GM23338 (cell line): Measurements from ENCODE around the gene RILP.

Experiments used
- EZH2phosphoT487 ChIP-seq: fragments of 200-600 bp; sonication (generic); IDR thresholded peaks from one replicate; pipeline ENCODE4 v1.8.1; 2018; ENCODE audit warnings: antibody characterized with exemption; ENCODE audit not compliant: unreplicated experiment
- TF ChIP-seq, protein P1 (sequence below): IDR thresholded peaks from one replicate; pipeline ENCODE4 v1.6.1; 2018; ENCODE audit warnings: antibody characterized with exemption; ENCODE audit not compliant: unreplicated experiment

DNA sequence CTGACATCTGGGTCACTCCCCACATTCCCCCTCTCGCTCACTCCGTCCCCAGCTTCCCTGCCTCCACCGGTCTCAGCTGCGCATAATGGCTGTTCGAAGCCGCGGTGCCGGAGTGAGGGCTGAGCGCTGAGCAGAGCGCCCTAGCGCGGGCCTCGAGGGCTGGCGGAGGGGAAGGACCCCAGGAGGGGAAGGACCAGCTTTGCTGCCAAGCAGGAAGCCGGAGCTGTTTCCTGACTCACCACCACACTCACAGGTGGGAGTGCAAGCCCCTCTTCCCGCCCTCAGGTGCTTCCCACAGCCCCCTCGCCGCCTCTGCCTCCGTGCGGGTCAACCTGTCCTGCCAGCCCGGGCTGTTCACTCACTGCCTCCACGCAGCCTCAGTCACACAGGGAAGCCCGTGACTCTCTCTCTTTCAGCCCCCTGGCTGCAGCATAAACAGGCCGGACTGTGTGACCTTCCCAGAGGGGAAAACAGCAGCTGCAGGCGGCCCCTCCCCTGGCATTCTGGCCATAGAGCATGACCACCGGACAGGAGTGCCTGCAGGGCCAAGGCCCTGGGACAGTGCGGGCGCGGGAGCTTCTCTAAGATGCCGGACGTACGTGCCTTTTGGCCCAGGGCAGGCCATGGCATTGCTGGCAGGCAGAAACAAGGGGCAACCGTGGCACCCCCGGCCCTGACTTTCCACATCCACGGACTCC lies 44.7 kb downstream of the RILP start:
- TF ChIP-seq EZH2phosphoT487 = no peak
- TF ChIP-seq, protein P1, sequence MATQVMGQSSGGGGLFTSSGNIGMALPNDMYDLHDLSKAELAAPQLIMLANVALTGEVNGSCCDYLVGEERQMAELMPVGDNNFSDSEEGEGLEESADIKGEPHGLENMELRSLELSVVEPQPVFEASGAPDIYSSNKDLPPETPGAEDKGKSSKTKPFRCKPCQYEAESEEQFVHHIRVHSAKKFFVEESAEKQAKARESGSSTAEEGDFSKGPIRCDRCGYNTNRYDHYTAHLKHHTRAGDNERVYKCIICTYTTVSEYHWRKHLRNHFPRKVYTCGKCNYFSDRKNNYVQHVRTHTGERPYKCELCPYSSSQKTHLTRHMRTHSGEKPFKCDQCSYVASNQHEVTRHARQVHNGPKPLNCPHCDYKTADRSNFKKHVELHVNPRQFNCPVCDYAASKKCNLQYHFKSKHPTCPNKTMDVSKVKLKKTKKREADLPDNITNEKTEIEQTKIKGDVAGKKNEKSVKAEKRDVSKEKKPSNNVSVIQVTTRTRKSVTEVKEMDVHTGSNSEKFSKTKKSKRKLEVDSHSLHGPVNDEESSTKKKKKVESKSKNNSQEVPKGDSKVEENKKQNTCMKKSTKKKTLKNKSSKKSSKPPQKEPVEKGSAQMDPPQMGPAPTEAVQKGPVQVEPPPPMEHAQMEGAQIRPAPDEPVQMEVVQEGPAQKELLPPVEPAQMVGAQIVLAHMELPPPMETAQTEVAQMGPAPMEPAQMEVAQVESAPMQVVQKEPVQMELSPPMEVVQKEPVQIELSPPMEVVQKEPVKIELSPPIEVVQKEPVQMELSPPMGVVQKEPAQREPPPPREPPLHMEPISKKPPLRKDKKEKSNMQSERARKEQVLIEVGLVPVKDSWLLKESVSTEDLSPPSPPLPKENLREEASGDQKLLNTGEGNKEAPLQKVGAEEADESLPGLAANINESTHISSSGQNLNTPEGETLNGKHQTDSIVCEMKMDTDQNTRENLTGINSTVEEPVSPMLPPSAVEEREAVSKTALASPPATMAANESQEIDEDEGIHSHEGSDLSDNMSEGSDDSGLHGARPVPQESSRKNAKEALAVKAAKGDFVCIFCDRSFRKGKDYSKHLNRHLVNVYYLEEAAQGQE = no peak
